Fibroblast of skin of scalp (primary cell): ENCODE results near the gene SIK3.
"Not testable (repeated sequence)": the region's sequence is repeated elsewhere in the genome, so short reads cannot be mapped to it uniquely, and the experiment has no call there.

Source experiments
- DNase-seq: peaks from one replicate; pipeline ENCODE4 v3.0.0-alpha.2; 2013

Gene SIK3

DNA sequence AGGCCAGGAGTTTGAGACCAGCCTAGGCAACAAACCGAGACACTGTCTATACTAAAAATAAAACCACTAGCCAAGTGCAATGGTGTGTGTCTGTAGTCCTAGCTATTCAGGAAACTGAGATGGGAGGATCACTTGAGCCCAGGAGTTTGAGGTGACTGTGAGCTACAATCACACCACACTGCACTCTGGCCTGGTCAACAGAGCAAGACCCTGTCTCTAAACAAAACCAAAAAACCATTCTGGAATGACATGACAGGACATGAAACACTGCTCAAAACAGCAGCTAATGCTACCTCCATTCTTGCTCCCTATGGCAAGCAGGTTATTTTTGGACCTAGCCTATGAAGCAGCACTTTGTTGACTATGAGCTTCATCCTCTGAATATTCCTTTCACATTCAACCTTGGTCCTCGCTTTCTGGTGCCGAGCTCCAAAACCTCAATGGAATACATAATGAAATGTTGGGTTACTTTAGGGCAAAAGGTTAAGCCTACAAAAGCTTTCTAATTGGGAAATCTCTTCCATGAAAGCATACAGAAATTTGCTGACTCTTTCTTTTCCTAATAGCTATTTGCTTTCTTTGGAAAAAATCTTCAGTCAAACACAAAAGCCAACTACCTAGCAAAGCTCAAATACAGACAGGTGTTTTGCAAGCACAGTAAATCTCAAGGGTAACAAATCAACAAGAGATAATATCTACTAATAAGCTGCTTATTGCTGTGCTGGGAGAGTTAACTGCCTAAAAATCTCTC is 21.1 kb downstream of the SIK3 start:
- DNase-seq = no peak

DNA sequence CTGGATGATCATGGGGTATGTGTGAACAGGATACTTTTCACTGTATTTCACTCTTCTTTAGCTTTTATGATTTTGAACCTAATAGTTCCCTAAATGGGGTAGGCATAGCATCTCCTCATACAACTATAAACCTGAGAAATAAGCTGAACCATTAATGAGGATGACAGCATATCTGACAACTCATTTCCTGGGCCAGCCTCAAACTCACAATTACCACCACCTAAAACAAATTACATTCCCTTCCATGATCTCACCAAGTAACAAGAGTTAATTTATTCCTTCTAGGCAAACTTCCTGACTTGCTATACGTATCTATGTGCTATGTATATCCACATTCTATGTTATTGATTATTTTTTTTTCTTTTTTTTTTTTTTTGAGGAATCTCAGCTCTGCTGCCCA is 23.0 kb downstream of the SIK3 start:
- peak; percentile 40 for DNase-seq

DNA sequence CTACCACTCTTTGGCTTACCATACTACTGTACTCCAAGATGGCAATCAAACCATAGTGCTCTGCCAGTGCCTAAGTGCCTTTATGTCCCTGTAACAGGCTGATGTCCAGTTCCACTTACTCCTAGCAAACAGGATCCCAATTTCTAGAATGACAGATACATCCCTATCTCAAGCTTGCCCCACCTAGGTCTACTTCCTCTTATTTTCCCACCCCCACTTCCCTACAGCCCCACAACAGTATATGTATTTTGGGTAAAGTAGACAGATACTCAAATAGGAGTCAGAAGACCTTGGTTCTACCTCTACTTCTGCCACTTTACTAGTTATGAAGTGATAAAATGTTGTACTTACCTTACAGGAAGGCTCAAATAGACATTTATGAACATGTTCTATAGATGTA is 24.1 kb downstream of the SIK3 start:
- no peak for DNase-seq

DNA sequence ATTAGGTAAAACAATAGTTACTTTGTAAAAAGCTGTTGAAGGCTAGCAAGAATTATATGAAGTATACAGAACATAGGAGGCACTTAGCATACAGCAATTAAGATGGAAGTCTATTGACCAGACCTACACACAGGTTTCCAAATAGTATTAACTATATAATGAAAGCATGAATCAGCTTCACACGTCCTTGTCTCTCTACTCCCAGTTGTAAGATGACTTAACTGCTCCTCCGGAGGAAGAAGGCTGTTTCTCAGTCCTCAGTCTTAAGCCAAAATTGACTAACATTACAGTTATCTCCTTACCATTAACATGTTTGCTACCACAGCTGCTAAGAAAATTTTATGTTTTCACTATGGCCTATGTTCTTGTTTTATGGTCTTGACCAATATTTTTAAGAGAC is 24.7 kb downstream of the SIK3 start:
- no peak for DNase-seq

DNA sequence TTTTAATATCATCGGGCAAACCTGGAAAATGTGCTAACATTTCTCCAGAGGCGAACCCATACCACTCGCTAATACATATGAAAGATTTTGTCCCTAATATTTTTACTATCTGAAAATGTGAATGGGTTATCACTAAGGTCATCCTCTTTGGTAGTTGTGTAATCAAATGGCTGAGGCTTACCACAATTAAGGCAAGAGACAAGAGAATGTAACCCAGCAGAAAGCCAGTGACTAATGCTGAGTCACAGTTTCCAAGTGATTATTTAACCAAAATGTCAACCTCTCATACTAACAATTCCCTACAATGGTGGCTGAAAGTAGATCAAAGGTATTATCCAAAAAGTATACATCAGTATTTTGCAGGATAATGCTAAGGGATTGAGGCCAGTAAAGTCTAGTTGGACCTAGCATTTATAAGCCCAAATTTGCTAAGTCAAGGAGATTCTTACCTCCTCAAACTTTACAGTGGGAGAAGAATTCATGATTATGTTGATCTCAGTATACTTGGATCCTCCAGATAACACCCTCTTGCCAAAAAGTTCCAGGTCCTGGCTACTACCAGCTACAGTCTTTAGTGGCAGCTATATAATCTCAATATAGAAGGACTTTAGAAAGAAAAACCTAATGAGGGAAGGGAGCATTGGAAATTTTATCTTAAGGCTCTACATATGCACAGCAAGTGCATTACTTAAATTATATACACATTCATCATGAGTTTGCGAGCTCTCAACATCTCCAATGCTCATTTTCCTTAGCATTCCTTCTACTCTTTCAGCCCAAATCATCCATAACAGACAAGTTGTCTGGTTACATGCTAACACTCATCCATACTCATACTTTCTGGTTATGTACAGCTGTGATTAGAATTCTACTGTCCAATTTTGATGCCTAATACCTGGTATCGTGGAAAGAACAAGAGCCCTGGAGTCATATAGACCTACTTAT is 25.4 kb downstream of the SIK3 start:
- DNase-seq = peak; percentile 94

DNA sequence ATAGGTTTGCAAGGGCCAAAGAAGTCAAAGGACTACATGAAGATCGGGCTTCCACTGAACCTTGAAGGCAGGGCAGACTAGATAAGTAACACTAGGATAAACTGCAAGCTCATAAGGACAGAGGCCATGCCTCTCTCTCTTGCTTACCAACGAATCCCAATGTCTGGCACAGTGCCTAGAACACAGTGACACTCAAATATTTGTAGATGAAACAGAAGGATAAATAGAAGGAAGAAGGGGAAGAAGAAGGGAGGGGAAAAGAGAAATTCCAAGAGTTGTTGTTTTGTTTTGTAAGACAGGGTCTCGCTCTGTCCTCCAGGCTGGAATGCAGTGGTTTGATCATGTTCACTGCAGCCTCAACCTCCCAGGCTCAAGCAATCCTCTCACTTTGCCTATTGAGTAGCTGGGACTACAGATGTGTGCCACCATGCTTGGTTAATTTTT is 26.9 kb downstream of the SIK3 start:
- DNase-seq = peak; percentile 87

DNA sequence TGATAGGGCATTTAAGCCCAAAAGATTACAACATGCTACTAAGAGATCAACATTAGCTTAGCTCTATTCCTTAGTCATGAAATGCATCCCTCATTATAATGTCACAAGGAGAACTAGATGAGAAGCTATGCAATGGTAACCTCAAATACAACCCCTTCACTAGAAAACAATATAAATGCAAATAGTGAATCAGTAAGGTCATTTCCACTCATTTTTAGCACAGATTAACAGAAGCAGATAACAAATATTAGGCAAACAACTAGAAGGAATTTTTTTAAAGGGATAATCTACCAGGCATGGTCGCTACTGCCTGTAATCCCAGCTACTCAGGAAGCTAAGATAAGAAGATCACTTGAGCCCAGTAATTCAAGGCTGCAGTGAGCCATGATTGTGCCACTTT is 28.2 kb downstream of the SIK3 start:
- DNase-seq = no peak

DNA sequence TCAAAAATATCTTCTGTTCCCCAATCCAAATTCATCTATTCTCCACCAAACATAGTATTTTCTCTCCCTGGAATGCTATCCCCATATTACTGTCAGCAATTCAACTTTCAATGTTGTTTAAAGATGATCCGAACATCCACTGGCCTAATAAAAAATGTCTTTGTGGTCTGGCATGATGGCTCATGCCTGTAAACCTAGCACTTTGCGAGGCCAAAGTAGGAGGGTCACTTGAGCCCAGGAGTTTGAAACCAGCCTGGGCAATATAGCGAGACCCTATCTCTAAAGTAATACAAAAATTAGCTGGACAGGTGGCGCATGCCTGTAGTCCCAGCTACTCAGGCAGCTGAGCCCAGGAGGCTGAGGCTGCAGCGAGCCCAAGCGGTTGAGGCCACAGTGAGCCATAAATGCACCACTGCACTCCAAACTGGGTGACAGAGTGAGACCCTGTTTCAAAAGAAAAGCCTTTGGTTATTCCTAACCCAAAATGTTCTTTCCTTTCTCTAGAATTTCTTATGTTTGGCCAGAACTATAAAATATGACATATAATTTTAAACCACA is 29.8 kb downstream of the SIK3 start:
- no peak for DNase-seq

DNA sequence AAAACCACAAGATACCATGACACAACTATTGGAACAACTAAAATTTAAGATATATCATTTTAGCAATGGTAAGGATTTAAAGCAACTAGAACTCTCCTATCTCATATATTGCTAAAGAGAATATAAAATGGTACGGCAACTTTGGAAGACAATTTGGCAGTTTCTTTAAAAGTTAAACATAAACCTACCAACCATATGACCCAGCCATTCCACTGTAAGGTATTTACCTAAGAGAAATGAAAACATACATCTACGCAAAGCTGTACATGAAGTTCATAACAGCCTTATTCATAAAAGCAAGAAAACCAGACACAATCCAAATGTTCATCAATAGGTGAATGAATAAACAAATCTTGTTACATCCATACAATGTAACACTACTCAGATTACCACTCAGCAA is 31.3 kb downstream of the SIK3 start:
- DNase-seq = no peak

DNA sequence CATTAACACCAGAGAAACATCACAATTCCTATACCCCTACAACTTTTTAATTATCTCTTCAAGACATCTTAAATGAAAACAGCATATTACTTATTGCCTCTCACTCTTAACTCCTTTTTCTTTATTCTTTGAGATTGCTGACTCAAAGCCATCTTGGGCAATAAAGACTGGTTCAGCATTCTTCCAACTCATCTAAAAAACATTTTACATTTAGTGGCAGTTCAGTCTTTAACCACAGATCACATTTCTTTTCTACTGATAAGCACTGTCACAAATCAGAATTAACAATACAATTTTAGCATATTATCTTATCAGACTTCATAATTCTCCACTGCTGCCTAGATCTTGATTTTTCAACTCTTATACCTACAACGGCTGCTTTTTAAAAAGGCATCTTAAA is 34.0 kb downstream of the SIK3 start:
- DNase-seq = peak; percentile 46

DNA sequence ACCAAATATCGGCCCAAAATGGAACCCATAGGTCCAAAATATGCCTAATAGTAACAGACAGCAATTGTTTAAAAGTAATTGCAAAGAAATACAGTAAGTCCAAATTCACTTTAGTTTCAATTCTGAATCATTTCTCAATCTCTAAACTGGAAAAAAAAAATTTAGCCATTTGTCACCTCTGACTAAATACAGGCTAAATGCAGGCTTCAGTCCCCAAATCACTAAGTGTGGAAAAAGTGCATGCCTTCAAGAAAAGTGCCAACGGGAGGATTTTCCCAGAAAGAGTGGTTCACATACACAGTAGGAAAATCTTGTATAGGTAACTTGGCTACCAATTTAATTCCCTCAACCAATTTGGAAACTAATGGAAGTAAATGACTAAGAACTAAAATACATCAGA is 35.7 kb downstream of the SIK3 start:
- DNase-seq = no peak

DNA sequence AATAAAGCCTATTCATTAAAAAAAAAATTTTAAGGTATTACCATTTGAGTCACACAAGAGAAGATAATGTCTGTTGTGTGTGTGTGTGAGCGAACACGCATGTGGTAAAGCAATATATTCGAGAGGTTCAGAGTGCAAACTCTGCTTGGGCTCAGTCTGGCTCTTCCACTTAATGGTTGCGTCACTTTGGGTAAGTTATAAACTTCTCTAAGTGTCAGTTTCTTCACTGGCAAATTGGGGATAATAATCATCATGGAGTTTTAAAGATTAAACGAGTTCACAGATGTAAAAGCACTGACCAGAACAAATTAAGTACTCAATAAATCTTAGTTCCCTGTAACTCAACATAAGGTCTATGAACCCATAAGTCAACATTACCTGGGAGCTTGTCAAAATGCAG is 37.0 kb downstream of the SIK3 start:
- no peak for DNase-seq

DNA sequence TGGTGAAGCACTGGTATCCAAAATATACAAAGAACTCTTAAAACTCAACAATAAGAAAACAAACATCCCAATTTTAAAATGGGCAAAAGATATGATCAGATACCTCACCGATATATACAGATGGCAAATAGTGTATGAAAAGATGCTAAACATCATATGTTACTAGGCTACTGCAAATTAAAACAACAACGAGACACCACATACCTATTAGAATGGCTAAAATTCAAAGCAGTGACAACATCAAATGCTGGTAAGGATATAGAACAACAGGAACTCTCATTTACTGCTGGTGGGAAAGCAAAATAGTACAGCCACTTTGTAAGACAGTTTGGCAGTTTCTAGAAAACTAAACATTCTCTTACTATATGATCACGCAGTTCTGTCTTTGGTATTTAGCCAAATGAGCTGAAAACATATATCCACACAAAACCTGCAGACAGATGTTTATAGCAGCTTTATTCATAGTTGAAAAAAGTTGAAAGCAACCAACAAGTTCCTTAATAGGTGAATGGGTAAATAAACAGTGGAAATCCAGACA is 38.5 kb downstream of the SIK3 start:
- DNase-seq = no peak

DNA sequence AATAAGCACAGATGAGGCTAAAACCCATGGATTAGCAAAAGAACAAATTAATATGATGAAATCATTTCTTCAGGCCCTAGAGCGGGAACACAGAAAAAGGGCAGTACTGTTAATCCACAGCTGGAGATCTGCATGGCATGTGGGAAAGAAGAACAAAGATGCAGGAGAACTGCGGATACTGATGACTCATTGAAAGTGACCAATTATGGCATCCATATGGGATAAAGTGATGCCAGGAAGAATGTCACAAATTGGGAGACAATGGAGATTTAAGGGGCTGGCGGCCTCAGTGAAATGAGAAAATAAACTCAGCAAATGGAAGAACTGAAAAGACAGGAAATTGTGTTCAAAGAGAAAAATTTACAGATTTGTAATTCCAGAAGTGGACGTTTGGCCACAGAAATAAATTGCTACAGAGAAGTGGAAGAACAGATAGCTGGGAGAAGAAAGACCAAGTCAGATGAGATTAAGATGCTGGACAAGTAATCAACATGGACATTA is 39.4 kb downstream of the SIK3 start:
- DNase-seq = peak; percentile 77

DNA sequence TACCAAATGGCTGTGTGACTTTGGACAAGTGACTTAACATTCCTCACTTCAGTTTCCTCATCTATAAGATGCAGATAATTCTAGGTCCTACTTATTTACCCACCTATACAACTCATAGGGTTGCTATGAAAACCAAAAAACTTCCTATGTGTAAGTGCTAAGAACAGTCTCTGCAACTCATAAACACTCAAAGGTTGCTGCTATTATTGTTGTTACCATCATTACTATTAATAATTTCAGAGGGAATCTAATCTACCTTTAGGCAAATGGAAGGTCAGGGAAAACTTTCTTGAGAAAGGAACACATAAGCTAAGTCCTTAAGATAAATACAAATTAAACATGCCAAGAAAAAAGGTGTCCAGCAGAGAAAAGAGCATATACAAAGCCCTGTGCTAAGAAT is 40.5 kb downstream of the SIK3 start:
- DNase-seq = no peak

DNA sequence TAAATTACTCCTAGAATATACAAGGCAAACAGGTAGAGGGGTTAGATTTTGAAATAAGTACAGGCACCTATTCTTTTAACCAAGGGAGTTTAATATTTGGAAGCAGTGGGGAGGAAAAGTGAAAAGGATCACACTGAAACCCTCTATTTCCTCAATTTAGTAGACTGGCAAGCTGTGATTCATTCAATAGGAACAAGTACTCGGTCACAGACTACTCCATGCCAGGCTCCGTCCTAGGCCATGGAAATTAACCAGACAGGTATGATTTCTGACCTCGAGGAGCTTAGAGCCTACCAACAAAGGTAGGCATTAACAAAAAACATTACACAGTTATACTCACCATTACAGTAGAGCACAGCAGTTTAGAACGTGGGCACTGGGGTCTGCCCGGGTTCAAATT is 40.9 kb downstream of the SIK3 start:
- no peak for DNase-seq

DNA sequence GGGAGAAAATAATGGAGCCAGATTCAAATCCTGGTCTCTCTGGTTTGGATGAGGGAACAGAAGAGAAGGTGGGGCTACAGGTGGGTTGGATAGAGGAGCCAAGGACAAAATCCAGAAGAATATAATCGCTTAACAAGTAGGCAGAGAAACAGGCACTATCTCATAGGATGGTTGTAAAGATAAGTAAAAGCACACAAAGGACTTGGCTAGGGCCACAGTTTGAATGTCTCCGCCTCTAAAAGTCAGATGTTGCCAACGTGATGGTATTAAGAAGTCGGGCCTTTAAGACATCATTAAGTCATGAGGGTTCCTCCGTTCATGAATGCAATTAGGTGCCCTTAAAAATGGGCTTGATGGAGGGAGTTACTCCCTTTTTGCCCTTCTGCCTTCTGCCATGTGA is 42.8 kb downstream of the SIK3 start:
- DNase-seq = no peak

DNA sequence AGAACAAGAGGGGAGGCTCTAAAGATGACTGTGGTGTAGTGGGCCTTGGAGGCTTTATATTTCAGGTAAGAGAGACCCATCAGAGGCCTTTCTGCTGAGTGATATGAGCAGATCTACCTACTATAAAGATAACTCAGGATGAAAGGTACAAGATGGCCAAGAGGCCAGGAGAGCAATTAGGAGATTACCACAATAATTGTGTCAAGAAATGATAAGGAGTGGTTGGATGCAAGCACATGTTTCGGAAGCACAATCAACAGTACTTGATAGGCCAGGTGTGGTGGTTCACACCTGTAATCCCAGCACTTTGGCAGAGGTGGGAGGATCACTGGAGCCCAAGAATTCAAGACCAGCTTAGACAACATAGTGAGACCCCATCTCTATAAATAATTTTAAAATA is 43.8 kb downstream of the SIK3 start:
- DNase-seq = no peak

DNA sequence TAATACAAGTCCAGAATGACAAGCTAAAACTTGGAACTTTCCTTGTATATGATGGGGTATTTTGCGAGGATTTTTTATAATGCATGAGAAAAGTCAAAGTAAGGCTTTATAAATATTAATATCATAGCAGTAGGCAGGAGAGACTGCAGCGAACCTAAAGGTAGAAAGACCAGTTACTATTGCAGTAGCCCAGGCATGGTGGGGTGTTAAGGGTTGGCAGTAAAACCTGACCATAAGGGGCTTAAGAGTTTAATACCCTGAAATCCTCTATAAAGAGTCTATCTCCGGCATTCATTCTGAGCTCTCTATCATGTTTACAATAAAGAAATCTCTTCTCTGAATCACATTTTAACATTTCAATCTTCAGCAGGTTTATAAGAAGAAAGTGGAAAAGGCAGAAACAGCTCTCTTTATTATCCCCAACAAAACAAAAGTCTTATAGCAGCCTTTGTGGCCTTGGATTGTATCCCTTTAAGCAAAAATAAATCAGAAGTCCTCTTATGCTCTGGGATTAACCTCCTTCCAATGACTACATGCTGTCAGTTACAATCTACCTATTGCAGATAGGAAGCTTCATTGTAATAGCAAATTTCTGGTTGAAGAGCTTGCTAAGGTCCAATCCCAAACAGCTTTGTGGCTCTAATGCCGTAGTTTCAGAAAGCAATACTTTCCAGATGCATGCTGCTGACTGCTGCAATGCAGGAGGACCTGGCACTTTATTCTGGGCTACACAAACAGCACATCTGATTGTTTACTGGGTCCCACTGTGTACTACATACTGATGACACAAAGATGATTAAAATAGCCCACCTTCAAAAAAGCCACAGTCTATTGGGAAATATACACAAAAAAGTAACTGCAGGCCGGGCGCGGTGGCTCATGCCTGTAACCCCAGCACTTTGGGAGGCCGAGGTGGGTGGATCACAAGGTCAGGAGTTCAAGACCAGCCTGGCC is 45.8 kb downstream of the SIK3 start:
- no peak for DNase-seq

DNA sequence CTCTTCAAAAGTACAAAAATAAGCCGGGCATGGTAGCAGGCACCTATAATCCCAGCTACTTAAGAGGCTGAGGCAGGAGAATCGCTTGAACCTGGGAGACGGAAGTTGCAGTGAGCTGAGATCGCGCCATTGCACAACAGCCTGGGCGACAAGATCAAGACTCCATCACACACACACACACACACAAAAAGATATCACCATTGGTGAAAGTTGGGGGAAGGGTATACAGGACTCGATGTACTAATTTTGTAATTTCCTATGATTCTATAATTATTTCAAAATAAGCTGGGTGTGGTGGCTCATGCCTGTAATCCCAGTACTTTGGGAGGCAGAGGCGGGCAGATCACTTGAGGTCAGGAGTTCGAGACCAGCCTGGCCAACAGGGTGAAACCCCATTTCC is 48.1 kb downstream of the SIK3 start:
- DNase-seq = not testable (repeated sequence)

DNA sequence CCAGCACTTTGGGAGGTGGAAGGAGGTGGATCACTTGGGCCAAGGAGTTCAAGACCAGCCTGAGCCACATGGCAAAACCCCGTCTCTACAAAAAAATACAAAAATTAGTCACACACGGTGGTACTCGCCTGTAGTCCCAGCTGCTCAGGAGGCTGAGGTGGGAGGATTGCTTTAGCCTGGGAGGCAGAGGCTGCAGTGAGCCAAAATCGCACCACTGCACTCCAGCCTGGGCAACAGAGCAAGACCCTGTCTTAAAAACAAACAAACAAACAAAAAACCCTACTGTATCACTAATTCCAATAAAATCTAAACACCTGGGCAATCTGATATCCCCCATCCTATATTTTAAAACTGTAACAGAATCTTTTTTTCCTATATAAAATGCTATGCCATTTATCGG is 51.6 kb downstream of the SIK3 start:
- DNase-seq = not testable (repeated sequence)

DNA sequence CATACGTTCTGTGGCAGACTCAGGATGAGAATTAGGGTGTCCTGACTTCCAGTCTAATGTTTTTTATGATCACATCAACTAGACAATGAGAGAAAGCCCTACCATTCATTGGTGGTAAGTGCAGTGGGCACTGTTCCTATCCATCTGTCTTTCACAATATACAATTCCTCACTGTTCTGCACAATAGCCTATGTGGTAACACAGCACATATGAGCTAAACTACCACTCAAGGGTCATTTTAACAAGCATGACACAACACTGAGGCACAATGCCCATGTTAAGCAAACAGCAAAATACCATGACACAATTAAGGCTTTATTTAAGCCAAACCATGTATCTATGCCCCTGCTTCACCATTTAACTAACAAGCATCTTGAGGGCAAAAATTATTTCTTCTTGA is 52.3 kb downstream of the SIK3 start:
- no peak for DNase-seq
